Measurements from ENCODE around the gene SARDH.

- no peak for TF ChIP-seq POLR2A (IDR thresholded peaks at IDR 0.05)
- no peak for TF ChIP-seq CTCF (IDR thresholded peaks at IDR 0.05)
Measured at GRCh38 chr9:133679466-133680061, 58.6 kb downstream of the SARDH start.
